ELF-1 (cell line): ENCODE results near the gene TRIM9.

Experiments used
- DNase-seq: peaks from one replicate; pipeline ENCODE4 v3.0.0-alpha.2; 2016; ENCODE audit warnings: low read depth, low spot score

The TRIM9 gene

DNA sequence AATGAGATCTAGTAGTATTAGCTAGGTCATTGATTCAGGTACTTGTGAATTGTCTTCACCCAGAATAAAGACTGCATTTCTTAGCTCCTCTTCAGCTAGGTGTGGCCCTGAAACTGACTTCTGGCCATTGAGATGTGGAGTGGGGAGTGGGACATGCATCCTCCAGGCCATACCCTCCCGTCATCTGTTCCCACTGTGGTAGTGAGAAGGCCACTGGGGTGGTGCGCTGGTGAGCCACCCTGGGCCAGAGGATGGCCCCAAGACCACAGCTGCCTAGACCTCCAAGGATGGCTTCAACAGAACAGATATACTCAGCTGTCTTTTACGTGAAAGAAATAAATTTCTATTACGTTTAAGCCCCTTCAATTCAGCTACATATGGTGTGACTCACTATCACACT, 36.5 kb downstream of the TRIM9 start:
- DNase-seq: no peak

DNA sequence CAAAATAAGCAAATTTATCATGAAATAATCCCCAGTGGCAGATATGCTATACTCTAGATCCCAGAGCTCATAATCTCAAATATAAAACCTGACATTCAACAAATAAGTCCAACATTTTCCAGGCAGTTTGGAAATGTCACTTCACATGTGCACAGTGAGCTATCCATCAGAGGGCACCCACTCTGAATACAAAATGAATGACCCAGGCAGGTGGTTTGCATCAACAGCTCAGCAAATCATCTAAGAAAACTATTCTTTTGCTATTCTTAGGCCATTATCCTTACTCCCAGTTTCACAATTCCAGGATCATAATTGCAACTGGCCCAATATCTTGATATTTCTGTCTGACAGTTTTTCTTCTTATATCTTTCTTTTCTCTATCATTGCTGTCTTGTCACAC, 38.5 kb downstream of the TRIM9 start:
- DNase-seq: no peak

DNA sequence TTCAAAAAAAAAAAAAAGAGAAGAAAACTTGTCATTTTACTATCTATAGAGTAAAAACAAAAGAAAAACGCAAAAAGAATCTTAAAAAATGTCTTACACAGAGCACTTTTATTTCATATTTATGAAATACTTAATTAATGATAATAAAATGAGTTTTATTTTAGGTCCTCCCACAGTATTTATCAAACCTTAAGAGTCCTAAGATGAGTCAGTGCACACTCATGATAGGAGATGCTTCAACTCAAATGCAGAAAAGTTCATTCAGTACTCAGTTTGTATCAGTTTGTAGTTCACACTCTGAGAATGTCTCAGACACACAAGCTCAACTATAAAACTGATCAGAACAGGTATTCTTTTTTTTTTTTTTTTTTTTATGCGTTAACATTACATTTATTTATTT, 41.7 kb downstream of the TRIM9 start:
- no peak for DNase-seq

DNA sequence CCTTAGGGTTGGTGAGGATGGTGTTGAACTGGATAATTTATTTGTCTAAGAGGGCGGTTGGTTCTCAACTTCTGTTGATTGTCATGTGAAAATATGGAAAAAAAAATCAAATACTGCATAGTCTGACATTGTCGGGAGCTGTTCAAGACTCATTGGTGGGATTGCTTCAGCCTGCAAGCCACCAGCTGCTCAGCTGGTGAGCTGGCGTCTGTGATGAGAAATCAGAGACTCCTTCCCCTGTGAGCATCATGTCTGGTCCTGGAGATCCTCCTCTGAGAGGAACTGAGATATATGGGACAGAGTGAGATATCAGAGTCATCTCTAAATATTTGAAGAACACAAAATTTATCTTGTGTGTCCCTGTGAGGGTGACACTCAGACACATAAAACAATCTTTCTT, 49.9 kb downstream of the TRIM9 start:
- DNase-seq: no peak

DNA sequence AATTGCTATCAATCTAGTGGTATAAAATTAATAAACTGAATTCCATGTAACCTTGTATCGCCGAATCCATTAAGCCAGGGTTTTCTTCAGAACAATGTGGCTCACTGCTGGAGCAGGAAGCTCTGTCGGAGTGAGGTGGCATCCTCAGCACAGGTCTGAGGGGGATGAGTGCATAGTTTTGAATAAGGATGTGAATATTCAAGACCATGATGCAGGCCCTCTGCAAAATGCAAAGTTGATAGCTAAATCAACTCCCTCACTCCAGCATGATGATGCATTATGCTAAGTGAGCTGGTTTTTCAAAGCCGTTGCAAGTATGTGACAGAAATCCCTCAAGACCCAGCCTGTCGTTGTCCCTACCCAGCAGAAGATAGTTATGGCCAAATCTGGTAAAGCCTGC, 53.0 kb downstream of the TRIM9 start:
- DNase-seq: no peak

DNA sequence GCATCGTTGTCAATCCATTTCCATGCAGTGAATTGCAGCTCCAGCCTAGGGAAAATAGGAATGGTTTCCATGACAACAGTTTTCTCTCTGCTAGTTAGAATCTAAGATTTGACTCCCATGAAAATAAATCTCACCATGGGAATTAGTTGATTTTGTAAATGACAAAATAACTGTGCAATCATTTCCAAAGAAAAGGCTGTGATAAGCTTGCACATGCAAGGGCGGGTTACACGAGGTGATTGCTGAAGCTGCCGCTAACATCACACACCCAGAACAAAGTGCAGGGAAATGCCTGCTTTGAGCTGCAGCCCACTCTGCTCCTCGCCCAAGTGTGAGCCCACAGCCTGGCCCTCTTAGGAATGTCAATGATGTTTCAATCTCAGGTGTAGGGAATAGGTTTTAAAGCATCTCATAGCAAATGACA, 53.8 kb downstream of the TRIM9 start:
- no peak for DNase-seq

DNA sequence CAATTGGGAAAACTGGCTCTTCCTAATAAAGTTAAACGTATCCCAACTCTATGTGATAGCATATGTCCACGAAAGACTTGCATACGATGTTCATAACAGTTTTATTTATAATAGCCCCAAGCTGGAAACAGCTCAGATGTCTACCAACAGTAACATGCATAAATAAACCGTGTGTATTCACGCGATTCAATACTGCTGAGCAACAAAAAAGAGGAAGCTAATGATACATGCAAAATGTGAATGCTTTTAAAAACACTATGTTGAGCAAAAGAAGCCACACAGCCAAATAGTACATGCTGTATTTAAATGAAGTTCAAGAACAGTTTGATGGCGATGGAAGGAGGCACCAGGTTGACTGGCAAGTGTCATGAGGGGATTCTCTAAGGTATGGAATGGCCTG, 55.7 kb downstream of the TRIM9 start:
- no peak for DNase-seq

DNA sequence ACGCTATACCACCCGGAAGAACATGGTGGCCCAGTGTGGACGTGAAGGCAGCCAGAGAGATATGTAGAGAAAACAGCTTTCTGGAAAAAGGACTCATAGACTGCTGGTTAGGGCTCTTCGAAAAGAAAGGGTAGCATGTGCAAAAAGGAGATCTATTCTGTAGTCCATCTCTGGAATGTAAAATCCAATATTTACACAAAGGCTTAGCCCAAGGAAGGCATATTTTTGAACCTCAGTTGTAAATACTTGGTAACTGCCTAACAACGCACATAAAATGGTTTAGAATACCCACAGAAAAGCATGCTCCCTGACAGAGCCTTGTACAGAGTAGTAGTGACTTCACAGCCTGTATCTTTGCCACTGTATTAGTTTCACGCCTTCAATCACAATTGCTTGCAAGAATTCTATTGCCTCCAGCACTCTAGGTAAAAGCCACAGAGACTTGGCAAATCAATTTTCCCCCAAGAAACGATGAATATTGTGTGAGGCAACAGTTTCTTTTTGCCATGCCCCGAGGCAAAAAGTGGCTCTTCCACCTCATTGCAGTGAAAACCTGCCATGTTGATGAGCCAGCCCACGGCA, 59.2 kb downstream of the TRIM9 start:
- DNase-seq: no peak

DNA sequence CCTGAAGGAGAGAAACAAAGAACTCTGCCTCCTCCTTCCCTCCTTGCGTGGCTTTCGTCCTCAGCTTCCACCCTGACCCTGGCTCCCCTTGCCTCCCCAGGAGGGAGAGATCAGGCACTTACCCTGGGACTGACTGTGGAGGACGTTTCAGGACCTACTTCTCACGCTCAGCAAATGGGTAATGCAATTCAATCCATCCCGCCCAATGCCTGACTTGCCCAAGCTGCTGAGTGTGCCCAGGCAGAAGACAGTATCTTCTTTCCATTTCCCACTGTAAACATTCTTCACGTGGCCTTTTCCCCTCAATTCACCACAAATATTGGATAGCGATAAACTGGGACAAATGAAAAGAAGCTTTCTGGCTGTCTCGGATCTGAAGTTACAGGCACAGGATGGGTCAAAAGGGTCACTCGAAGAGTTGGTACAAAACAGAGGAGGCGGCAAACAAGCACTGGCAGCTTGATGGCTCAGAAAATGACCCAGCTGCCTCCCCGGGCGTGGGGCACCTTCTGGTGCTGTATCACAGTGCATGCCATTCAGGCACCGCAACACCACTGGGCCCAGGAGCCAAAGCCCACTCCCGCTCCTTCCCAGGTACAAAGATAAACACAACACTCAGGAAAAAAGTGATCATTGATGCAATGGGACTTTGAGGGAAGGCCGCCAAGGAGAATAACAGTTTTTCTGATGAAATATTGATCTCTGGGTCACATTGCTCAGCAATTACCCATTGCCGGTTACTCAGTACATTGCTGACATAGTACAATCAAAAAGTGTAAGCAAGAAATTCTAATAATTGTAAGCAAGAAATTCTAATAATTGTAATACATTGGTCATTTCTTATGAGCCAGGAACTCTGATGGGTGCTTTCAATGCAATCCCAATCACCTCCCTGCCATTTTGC, 65.8 kb downstream of the TRIM9 start:
- no peak for DNase-seq

DNA sequence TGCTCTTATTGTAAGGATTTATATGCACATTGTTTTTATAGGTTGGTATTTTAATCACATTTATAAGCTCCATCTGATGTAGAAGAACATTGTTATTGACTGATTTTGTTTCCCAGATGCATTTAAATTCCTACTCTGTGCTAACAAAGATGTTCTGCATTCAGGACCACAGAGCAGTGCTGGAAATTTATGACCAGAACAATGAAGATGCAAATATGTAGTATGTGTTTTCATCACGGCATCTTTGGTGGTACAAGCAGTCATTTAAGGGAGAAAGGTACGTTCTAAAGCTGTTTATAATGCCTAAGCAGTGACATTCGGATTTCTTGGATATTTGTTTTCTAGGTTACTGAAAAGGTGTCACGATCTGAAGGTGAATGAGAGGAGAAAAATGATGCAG, 66.5 kb downstream of the TRIM9 start:
- DNase-seq: no peak

DNA sequence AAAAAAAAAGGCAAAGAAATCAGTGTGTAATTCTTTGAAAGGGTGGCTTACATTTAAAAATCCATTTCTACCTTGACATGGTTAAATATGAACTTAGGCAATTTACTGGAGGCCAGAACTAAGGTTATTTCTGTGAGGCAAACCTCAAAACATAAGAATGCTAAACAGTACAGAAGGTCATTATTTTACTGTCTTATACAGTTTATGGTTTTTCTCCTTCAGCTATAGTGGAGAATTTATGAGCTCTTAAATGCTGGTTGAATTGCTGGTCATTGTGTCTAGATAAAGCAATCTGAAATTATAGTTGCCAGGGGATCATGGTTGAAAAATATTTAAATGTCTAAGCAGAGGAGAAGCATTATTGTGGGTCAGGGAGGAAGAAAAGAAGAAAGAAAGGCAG, 70.5 kb downstream of the TRIM9 start:
- no peak for DNase-seq

DNA sequence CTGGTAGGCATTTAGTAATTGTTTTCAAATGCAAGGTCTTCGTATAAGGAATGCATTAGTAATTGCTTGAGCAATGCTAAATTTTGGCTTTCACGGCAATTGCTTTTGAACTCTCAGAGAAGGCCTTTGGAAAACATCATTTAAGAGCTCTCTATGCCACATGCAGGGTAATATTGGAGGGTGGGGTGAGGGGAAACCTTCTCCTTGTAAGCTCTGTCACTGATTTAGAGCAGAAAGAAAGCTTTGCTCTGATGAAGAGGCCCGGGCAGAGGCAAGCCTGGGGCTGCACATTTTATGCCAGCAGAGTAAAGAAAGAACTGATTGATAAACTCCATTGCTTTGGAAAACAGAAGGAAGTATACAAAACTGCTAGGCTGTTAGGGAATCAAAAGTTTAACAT, 70.9 kb downstream of the TRIM9 start:
- no peak for DNase-seq

DNA sequence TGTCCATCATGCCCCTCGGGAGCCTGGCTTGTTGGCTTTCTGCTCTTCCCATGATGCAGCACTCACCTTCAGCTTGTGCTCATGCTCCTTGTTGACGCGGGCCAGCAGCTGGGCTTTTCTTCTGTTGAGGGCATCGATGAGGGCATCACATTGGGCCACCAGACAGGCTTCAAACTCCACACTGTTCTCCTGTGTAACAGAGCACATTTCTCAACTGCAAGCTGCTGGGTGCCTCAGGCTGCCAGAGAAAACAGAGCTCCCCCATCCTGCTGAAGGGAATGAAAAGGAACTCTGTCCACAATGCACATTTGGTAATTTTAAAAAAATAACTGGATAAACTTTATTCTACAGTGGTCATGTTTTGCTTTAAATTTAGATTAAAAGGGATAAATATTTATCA, 72.1 kb downstream of the TRIM9 start:
- DNase-seq: no peak

DNA sequence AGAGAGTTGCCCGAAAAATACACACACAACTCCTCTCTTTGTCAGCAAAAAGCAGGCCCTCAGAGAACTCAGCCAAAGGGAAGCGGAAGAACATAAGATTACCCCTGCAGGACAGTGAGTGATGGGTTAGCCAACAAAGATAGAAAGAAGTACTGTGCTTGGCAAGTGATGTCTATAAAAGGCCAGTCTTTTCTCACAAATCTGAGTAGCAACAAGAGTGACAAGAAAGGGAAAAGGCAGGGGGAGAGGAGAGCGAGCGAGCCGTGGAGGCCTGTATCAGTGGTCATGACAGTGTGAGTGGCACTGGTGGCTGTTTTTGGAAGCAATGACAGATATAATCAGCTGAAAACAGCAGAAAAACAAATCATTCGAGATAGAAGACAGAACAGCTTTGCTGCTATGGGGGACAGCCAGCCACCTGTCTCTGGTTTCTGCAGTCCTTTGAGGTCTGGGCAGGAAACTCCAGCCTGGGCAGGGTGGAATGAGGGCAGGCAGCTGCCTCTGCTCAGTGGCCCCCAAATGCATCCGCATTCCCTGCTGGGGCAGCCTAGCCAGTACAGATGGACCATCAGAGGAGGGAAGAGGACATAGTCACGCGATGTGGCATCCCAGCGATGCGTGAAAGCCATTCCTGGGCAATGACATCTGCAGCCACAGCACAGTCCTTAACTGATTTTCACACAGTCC, 74.7 kb downstream of the TRIM9 start:
- DNase-seq: no peak

DNA sequence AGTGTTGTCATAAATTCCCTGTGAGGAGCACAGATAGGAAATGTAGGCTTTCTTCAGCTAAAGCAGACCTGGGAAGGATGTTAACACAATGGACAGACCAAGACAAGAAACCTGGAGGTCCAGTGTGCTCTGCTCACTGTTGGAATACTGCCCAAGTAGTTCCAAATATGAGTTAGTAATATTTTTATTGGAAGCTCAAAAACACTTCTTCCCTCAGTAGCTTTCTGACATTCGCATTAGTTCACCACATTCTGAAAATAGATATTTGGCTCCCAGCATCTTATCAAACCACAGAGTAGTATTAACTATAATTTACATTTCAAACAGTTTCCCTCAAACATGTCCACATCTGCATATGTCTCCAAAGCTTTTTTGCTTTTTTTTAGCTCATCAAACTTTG, 75.8 kb downstream of the TRIM9 start:
- no peak for DNase-seq

DNA sequence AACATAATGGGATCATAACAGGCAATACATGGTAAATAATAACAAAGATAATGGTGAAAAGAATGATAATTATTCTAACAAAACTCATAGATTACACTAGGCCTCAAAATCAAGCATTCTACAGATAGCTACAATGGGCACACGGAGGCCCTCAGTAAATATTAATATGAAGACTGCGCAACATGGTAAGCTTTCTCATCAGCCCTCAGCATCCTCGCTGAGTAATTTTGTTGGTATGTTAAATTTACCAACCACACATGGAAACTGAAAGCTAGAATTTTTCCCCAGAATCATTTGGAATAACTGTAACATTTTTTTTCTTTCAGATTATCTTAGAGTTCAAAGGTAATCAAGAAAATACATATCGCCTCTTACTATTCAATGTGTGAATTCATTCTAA, 76.4 kb downstream of the TRIM9 start:
- no peak for DNase-seq

DNA sequence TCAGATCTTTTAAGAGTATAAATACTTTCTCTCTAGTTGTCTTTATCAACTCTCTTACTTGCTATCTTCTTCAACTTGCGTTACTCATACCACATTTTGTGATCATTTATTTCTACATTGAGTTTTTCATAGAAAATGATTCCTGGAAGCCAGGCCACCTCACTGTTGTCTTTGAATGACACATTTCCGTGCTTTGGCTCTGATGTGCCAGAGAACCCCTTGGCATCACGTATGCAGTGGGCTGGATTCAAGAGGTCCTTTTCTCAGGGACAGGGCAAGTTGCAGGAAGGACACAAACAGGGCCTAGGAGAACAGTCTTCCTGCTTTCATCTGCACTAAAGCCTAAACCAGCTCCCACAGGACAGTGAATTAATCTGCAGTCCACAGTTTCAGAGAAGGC, 80.3 kb downstream of the TRIM9 start:
- DNase-seq: no peak

DNA sequence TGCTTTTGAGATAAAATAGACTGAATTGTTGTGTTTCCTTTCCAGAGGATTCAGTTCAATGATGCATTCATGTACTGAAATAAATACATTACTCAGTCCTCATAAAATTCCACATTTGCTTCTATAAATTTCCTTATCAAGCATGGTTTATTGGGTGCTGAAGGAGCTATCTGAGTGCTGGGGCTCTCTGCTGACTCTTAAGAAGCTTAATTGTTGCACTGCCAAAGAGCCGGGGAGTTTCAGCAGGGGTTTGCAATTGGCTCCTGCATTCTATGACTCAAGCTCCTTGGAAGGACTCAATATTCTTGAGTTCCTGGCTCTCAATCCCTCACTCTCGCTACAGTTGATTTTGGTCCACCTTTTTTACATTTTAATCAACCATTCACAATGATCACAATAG, 80.8 kb downstream of the TRIM9 start:
- DNase-seq: no peak

DNA sequence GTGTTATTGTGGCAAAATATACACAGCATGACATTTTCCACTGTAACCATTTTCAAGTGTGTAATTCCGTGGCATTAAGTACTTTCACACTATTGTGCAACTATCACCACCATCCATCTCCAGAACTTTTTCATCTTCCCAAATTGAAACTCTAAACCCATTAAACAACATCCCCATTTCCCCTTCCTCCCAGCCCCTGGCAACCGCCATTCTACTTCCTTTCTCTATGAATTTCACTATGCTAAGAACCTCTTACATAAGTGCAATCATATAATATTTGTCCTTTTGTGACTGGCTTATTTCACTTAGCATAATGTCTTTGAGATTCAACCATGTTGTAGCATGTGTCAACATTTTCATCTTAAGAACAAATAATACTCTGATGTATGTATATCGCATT, 82.8 kb downstream of the TRIM9 start:
- DNase-seq: no peak

DNA sequence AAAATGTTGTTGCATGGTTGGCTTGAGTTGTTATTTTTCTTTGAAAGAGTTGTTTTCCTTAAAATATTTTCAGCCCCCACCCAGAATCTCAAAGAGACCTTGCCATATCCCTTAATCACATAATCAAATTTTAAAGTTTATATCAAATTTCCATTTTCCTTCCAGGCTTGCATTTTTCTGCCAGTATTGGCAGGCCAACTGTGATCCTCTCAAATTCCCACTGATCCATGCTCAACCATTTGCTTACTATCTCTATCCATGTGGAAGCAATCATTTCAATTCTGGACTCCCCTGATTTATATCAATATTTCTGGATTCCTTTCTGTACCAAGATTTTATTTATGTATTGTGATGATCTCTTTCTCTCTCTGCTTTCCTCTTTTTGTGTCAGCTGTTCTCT, 86.5 kb downstream of the TRIM9 start:
- no peak for DNase-seq

DNA sequence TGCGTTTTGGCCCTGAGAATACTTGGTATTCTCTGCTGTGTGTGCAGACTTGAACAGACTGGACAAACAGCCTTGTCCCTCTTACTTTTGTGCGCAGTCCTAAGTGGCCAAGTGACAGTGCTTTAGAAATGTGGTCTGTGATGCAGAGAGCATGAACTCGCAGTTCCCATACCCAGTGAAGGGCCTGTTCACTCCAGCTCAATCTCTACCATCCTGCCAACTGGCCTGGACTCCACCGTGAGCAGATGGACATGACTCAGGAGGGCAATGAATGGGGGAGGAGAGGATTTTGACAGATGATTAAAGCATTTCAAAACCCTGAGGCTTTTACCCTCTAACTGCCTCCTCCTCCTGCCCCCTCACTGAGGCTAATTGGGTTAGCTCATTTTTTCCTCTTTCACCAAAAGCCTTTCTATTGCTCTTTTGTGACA, 88.1 kb downstream of the TRIM9 start:
- DNase-seq: no peak

DNA sequence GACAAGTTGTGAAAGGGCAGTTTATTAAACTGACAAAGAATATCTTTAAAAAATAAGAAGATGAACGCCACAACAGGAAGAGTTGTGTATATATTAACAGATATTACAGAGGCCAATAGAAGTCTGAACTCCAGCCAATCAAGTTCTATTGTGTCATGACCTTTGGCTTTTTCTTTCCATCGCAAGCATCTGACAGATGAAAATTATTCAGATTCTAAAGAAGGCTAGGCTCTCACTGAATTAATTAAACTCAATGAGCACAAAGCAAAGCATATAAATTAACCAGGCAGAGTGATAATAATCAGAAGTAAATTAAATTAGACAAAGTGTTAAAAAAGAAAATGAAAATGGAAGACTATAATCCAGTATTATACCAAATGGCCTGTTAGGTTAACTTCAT, 88.6 kb downstream of the TRIM9 start:
- no peak for DNase-seq
